Subcutaneous adipose tissue (tissue), 4 donors: ENCODE data around the gene TMUB2. TPM values are rescaled to one million over a fixed set of nuclear protein-coding genes. Genes with fewer than 3 reads are reported as not detected.

Source experiments
- CTCF ChIP-seq: fragments of 450-650 bp; IDR thresholded peaks from one replicate; pipeline ENCODE4 v1.5.1; 2016; ENCODE audit warnings: low read depth, mild to moderate bottlenecking, control low read depth, antibody characterized with exemption, moderate library complexity
- total RNA-seq, 4 donors: library from RNA; depleted of rRNA; stranded (reverse); fragments of >200 nt; gene quantifications; one replicate each; pipeline ENCODE4 v1.1.0, GENCODE V29; 2016

Gene TMUB2
- total RNA-seq, 4 donors from 2014 or later, result 26.6 to 36.0 (median 33.2) TPM

- no peak for TF ChIP-seq CTCF
These were observed 14.8 kb upstream of the TMUB2 start for GRCh38 chr17:44171931-44172455.

GRCh38 chr17:44174427-44174826 lies 12.3 kb upstream of the TMUB2 start:
- no peak for TF ChIP-seq CTCF

- no peak for TF ChIP-seq CTCF
These were observed 10.5 kb upstream of the TMUB2 start for GRCh38 chr17:44176257-44176656.

DNA sequence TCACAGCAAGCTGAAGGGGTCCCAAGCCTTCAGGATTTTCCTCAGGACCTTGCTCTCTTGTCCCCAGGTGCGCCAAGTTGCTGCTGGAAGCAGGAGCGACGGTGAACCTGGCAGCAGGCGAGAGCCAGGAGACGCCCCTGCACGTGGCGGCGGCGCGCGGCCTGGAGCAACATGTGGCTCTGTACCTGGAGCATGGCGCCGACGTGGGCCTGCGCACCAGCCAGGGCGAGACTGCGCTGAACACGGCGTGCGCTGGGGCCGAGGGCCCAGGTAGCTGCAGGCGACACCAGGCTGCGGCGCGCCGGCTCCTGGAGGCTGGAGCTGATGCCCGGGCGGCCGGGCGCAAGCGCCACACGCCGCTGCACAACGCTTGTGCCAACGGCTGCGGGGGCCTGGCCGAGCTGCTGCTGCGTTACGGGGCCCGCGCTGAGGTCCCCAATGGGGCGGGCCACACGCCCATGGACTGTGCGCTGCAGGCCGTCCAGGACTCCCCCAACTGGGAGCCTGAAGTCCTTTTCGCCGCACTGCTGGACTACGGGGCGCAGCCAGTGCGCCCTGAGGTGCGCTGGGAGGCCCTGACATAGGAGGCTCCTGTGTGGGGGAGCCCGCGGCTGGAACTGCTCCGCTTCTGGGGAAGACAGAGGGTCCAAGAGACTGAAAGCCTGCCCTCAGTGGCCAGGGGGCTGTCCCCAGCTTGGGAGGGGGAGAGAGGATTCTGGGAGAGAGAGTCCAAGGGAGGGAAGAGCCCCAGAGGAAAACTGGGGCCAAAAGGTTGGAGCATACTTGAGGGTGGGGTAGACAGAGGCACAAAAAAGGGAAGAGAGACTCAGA lies 9.9 kb upstream of the TMUB2 start:
- TF ChIP-seq CTCF, result no peak

GRCh38 chr17:44177640-44178039 lies 9.1 kb upstream of the TMUB2 start:
- no peak for TF ChIP-seq CTCF

- TF ChIP-seq CTCF, result no peak
These were observed 8.6 kb upstream of the TMUB2 start for GRCh38 chr17:44178133-44178532.

DNA sequence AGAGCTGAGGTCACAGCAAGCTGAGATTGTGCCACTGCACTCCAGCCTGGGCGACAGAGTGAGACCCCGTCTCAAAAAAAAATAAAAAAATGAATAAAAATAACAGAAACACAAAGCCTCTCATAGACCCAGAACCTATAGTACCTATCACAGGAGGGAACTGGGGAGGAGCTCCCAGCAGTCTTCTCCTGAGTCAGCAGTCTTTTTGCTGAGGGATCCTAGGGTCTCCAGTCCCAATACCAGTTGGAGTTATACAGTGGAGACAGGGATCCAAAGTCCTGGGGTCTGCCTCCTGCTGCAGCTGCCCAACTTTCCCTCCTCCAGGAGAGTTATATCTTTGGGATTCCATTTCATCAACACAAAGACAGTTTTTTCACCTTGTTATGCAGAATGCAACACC lies 3.7 kb upstream of the TMUB2 start:
- TF ChIP-seq CTCF, result no peak
